Measurements from ENCODE around the gene MRTO4.

The MRTO4 gene

GRCh38 chr1:19205403-19205802 lies 46.2 kb upstream of the MRTO4 start:
- TF ChIP-seq KLF16 (tag by site-specific recombination; IDR thresholded peaks at IDR 0.05) (no peak), ZNF37A (tag by site-specific recombination; IDR thresholded peaks at IDR 0.05) (no peak), ZNF548 (tag by site-specific recombination; IDR thresholded peaks at IDR 0.05) (no peak), ZSCAN30 (tag by site-specific recombination; IDR thresholded peaks at IDR 0.05) (no peak), ZNF530 (tag by site-specific recombination; IDR thresholded peaks at IDR 0.05; ENCODE audit: low read depth) (no peak), ZFHX2 (tag by site-specific recombination; conservative IDR thresholded peaks at IDR 0.05) (no peak), ZFP3 (tag by site-specific recombination; IDR thresholded peaks at IDR 0.05; ENCODE audit: low read depth) (no peak), ZNF791 (tag by site-specific recombination; IDR thresholded peaks at IDR 0.05) (no peak)
- ChIA-PET CTCF (interaction anchor here (0.7 kb wide), 1 partner anchor 99 kb away, joined by 5 read pairs; no protein-coding TSS in a partner anchor), POLR2A (no interaction called here)
- H3K9me3 ChIP-seq (ENCODE audit: control insufficient read depth, insufficient read depth, low read depth, low read length), result no peaks in the 10 kb centered on the region
- H3K4me3 ChIP-seq (ENCODE audit: low read depth, low read length), result no peak overlapping the region
- peaks cover 3% of the 10 kb centered on the region for H3K4me1 ChIP-seq (ENCODE audit: control insufficient read depth, insufficient read depth, low read length)
- H3K36me3 ChIP-seq (ENCODE audit: control insufficient read depth in 2 of 2, insufficient read depth in 1 of 2, low read length in 2 of 2), result peaks cover 7 to 25% of the 10 kb centered on the region in 2 experiments; a peak in 2 of 3 replicates
- no peak overlapping the region for H3K27ac ChIP-seq (ENCODE audit: extremely low read depth, low read depth, low read length)

- Histone ChIP-seq H3K4me3 (ENCODE audit: low read depth, low read length) (no peak overlapping the region), H3K4me1 (ENCODE audit: control insufficient read depth, insufficient read depth, low read length) (peaks cover 3% of the 10 kb centered on the region), H3K36me3 (ENCODE audit: control insufficient read depth in 2 of 2, insufficient read depth in 1 of 2, low read length in 2 of 2) (peaks cover 4 to 21% of the 10 kb centered on the region in 2 experiments; a peak in 2 of 3 replicates), H3K27ac (ENCODE audit: extremely low read depth, low read depth, low read length) (no peak overlapping the region), H3K9me3 (ENCODE audit: control insufficient read depth, insufficient read depth, low read depth, low read length) (no peaks in the 10 kb centered on the region)
- no peak for TF ChIP-seq ZNF266 (tag by site-specific recombination; IDR thresholded peaks at IDR 0.05; ENCODE audit: low read depth)
- CTCF ChIA-PET, result no interaction called here
- POLR2A ChIA-PET, result no interaction called here
Measured at GRCh38 chr1:19205845-19206244, 45.8 kb upstream of the MRTO4 start.

- H3K9me3 ChIP-seq (ENCODE audit: control insufficient read depth, insufficient read depth, low read depth, low read length), result no peaks in the 10 kb centered on the region
- no peak overlapping the region for H3K4me3 ChIP-seq (ENCODE audit: low read depth, low read length)
- peaks cover 7% of the 10 kb centered on the region for H3K4me1 ChIP-seq (ENCODE audit: control insufficient read depth, insufficient read depth, low read length)
- POLR2A ChIA-PET, result no interaction called here
- peaks cover 0 to 10% of the 10 kb centered on the region in 2 experiments; a peak in 1 of 3 replicates for H3K36me3 ChIP-seq (ENCODE audit: control insufficient read depth in 2 of 2, insufficient read depth in 1 of 2, low read length in 2 of 2)
- no peak overlapping the region for H3K27ac ChIP-seq (ENCODE audit: extremely low read depth, low read depth, low read length)
- CTCF ChIA-PET, result interaction anchor here (0.5 kb wide), 1 partner anchor 12 kb away, joined by 3 read pairs; no protein-coding TSS in a partner anchor
- no peak for TF ChIP-seq CTCF (tag by site-specific recombination; IDR thresholded peaks at IDR 0.05)
- peak; percentile 85 for TF ChIP-seq ZNF677 (tag by site-specific recombination; IDR thresholded peaks at IDR 0.05)
Measured at GRCh38 chr1:19206947-19207346, 44.7 kb upstream of the MRTO4 start.

- Histone ChIP-seq H3K4me1 (ENCODE audit: control insufficient read depth, insufficient read depth, low read length) (peaks cover 6% of the 10 kb centered on the region; the same call in 1 of the 2 replicates), H3K36me3 (ENCODE audit: control insufficient read depth in 2 of 2, insufficient read depth in 1 of 2, low read length in 2 of 2) (peaks cover 0 to 23% of the 10 kb centered on the region in 2 experiments; a peak in 1 of 3 replicates), H3K4me3 (ENCODE audit: low read depth, low read length) (peak overlapping the region; percentile 84), H3K27ac (ENCODE audit: extremely low read depth, low read depth, low read length) (peak overlapping the region; percentile 65; the same call in 1 of the 2 replicates), H3K9me3 (ENCODE audit: control insufficient read depth, insufficient read depth, low read depth, low read length) (no peaks in the 10 kb centered on the region)
- ChIA-PET POLR2A (interaction anchor here (1.0 kb wide), 1 partner anchor 43 kb away, joined by 4 read pairs; the partner anchor contains the start of gene MRTO4), CTCF (interaction anchor here (0.6 to 1.2 kb wide), 4 partner anchors 51 to 451 kb away, joined by 3 to 4 read pairs (median 3); no protein-coding TSS in a partner anchor)
- TF ChIP-seq PRDM1 (tag by site-specific recombination; IDR thresholded peaks at IDR 0.05) (peak; percentile 92), ZNF16 (tag by site-specific recombination; IDR thresholded peaks at IDR 0.05; ENCODE audit: low read depth) (no peak)
Measured at GRCh38 chr1:19208710-19209438, 42.7 kb upstream of the MRTO4 start.

Data from HEK293 (cell line).